Neural progenitor cell (in vitro differentiated cells): ENCODE results near the gene MAK.

Source experiments
- CTCF ChIP-seq: fragments of 200-600 bp; sonication (generic); IDR thresholded peaks from 2 replicates; pipeline ENCODE4 v1.5.1; 2017; ENCODE audit warnings: antibody characterized with exemption, mild to moderate bottlenecking
- EZH2 ChIP-seq: fragments of 200-600 bp; sonication (generic); IDR thresholded peaks from 2 replicates; pipeline ENCODE4 v1.6.1; 2017; ENCODE audit warnings: antibody characterized with exemption, mild to moderate bottlenecking, moderate library complexity

DNA sequence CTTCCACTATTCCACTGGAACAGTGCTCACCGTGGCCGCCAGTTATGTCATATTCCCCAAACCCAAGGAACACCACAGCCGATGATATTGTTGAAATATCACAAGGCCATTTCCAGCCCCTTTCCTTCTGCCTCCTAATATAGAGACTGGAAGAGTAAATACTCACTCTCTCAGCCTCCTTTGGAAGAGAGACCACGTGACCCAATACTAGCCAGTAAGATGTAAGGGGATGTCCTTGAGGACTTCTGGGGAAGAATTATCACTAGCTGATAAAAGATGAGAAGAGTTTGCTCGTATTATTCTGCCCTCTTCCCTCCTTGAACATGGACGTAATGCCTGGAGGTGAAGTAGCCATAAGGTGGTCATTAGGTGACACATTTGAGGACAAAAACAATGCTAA is 13.5 kb downstream of the MAK start:
- no peak for TF ChIP-seq CTCF
- no peak for TF ChIP-seq EZH2
